22Rv1 (cell line): ENCODE data around the gene OCA2.

ENCODE experiments used
- CTCF ChIP-seq: fragments of 450-650 bp; IDR thresholded peaks from 2 replicates; pipeline ENCODE4 v1.5.1; 2017; ENCODE audit warnings: mild to moderate bottlenecking
- ZFX ChIP-seq: fragments of 450-650 bp; IDR thresholded peaks from 2 replicates; pipeline ENCODE4 v1.6.1; 2017; ENCODE audit warnings: antibody characterized with exemption, borderline replicate concordance

DNA sequence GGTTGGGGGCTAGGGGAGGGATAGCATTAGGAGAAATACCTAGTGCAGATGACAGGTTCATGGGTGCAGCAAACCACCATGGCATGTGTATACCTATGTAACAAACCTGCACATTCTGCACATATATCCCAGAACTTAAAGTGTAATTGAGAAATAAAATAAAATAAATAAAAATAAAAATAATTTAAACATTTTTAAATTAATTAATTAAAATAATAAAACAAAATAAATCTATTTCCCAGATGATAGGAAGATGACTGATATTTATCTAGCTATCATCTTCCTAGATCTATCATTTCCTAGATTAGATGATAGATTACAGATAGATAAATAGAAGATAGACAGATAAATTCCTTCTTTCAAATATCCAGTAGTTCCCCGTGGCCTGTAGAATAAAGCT, 137.3 kb downstream of the OCA2 start:
- TF ChIP-seq ZFX (no peak), CTCF (no peak)
